Prostate gland (tissue), 2 donors: Measurements from ENCODE around the gene FIGNL2. TPM values are rescaled to one million over a fixed set of nuclear protein-coding genes. Genes with fewer than 3 reads are reported as not detected.

Source experiments
- DNase-seq: peaks from one replicate; pipeline ENCODE4 v3.0.0-alpha.2; 2019; ENCODE audit warnings: low spot score
- H3K27ac ChIP-seq, 2 donors: fragments of 200-600 bp; sonication (generic); 2 replicates each; pipeline ENCODE4 v1.5.1; 2017 to 2019
- H3K27me3 ChIP-seq: fragments of 200-600 bp; sonication (generic); replicated peaks from 2 replicates; pipeline ENCODE4 v1.5.1; 2019; ENCODE audit not compliant: insufficient read depth
- H3K36me3 ChIP-seq, 2 donors: fragments of 200-600 bp; sonication (generic); 1 replicate in 1 of 2; 2 replicates in 1 of 2; pipeline versions ENCODE4 v1.5.1 to v1.8.1; 2017 to 2019
- H3K4me1 ChIP-seq: fragments of 200-600 bp; sonication (generic); replicated peaks from 2 replicates; pipeline ENCODE4 v1.5.1; 2019
- H3K4me3 ChIP-seq, 2 donors: fragments of 200-600 bp; sonication (generic); 2 replicates each; pipeline ENCODE4 v1.5.1; 2017 to 2019
- H3K9me3 ChIP-seq: fragments of 200-600 bp; sonication (generic); 2 replicates; pipeline ENCODE4 v1.5.1; 2017
- CTCF ChIP-seq, 4 experiments: fragments of 200-600 bp in 2 of 4; fragments of 450-650 bp in 2 of 4; sonication (generic) in 2 of 4; IDR thresholded peaks; 1 replicate in 3 of 4; 2 replicates in 1 of 4; pipeline ENCODE4 v1.5.1; 2016 to 2019; ENCODE audit warnings: antibody characterized with exemption in 4 of 4, mild to moderate bottlenecking in 2 of 4, moderate library complexity in 2 of 4
- POLR2A ChIP-seq: fragments of 450-650 bp; IDR thresholded peaks from one replicate; pipeline ENCODE4 v1.6.1; 2016; ENCODE audit warnings: antibody characterized with exemption, mild to moderate bottlenecking
- POLR2AphosphoS5 ChIP-seq: sonication (generic); formaldehyde crosslinking; IDR thresholded peaks from one replicate; pipeline ENCODE4 v1.6.1; 2017; ENCODE audit warnings: antibody characterized with exemption
- WGBS: methylation state at CpG from one replicate; pipeline ENCODE4 v1.1.5; 2018; 5-methylcytosine and 5-hydroxymethylcytosine counted together
- intact Hi-C: fragments of 100-400 bp; cut with DNase I; formaldehyde crosslinking; loops from one replicate; pipeline ENCODE4 v1.14.2; 2022
- total RNA-seq, 2 donors: library from RNA; depleted of rRNA; stranded (reverse); fragments of >200 nt; gene quantifications; one replicate each; pipeline ENCODE4 v1.1.0, GENCODE V29; 2016

FIGNL2 gene
- total RNA-seq, 2 donors from 2014 or later: 0.46 to 1.4 TPM

GRCh38 chr12:51855586-51856428 is 7.3 kb upstream of the FIGNL2 start:
- intact Hi-C loops: no loop called here
- Histone ChIP-seq H3K4me1 (no peaks in the 10 kb centered on the region), H3K27ac (no peak overlapping the region), H3K9me3 (no peaks in the 10 kb centered on the region), H3K4me3 (no peak overlapping the region), H3K36me3 (no peaks in the 10 kb centered on the region), H3K27me3 (no peaks in the 10 kb centered on the region)
- no peak for DNase-seq
- 11% methylated on average over 21 of the region's 21 CpGs for WGBS
- TF ChIP-seq POLR2A (no peak), CTCF (IDR thresholded peaks at IDR 0.05) (no peak), POLR2AphosphoS5 (no peak)

GRCh38 chr12:51852404-51853137 is 4.1 kb upstream of the FIGNL2 start:
- Histone ChIP-seq H3K27ac (no peak overlapping the region), H3K4me3 (no peak overlapping the region), H3K27me3 (no peaks in the 10 kb centered on the region), H3K9me3 (no peaks in the 10 kb centered on the region), H3K36me3 (no peaks in the 10 kb centered on the region), H3K4me1 (no peaks in the 10 kb centered on the region)
- DNase-seq: no peak
- 90% methylated on average over 5 of the region's 5 CpGs for WGBS
- no peak for TF ChIP-seq POLR2A
- intact Hi-C loops: no loop called here

- no peak overlapping the region for H3K4me3 ChIP-seq
- no peak for DNase-seq
- WGBS: 67% methylated on average over 8 of the region's 8 CpGs
- H3K27ac ChIP-seq: no peak overlapping the region
- intact Hi-C loops: no loop called here
- no peak for TF ChIP-seq POLR2A
- TF ChIP-seq POLR2AphosphoS5: no peak
- TF ChIP-seq CTCF (IDR thresholded peaks at IDR 0.05): no peak
- H3K4me1 ChIP-seq: no peaks in the 10 kb centered on the region
- no peaks in the 10 kb centered on the region for H3K9me3 ChIP-seq
- H3K27me3 ChIP-seq: no peaks in the 10 kb centered on the region
- no peaks in the 10 kb centered on the region for H3K36me3 ChIP-seq
Measured at GRCh38 chr12:51851413-51852124, 3.1 kb upstream of the FIGNL2 start.

GRCh38 chr12:51850965-51851299 is 2.4 kb upstream of the FIGNL2 start:
- no peaks in the 10 kb centered on the region for H3K27me3 ChIP-seq
- 90% methylated on average over 4 of the region's 4 CpGs for WGBS
- H3K4me3 ChIP-seq: no peak overlapping the region
- intact Hi-C loops: no loop called here
- no peaks in the 10 kb centered on the region for H3K9me3 ChIP-seq
- no peak for DNase-seq
- TF ChIP-seq POLR2A (no peak), CTCF (IDR thresholded peaks at IDR 0.05) (no peak)
- no peaks in the 10 kb centered on the region for H3K4me1 ChIP-seq
- H3K36me3 ChIP-seq: no peaks in the 10 kb centered on the region
- H3K27ac ChIP-seq: no peak overlapping the region
